Subcutaneous preadipocyte (primary cell): ENCODE measurements around the gene POMP. TPM values are rescaled to one million over a fixed set of nuclear protein-coding genes. Genes with fewer than 3 reads are reported as not detected.

Experiments used
- small RNA-seq: library from RNA; depleted of rRNA; stranded (forward); fragments of <200 nt; gene quantifications from one replicate; pipeline ENCODE3, GENCODE V24; 2012
- total RNA-seq: library from RNA; depleted of rRNA; stranded (reverse); fragments of >200 nt; gene quantifications from 2 replicates; pipeline ENCODE4 v1.2.3, GENCODE V29; 2012

Gene POMP
- 64.5 and 78.3 TPM in 2 replicates for total RNA-seq

GRCh38 chr13:28658796-28659620 is at the start of gene POMP:
Gene POMP (plus strand): TSS chr13:28659130. CDS start chr13:28659185, 55 bp downstream.

GRCh38 chr13:28718543-28719226 is 59.8 kb downstream of the POMP start, which contains the start of gene SLC46A3:
Gene SLC46A3 (minus strand): TSS chr13:28718970. CDS start chr13:28717998, 972 bp downstream.

Small RNA genes within 50 kb of the gene (small RNA-seq; reads per million reads assigned to genes)
- not detected for gene RF00019
- gene RNU6-53P: not detected

Other genes with a start within 250 kb of the POMP start
- under 0.01 and 0.20 TPM in 2 replicates for gene FLT1, start 164.0 kb upstream of the POMP start, total RNA-seq
- gene SLC46A3, start 59.8 kb downstream of the POMP start, total RNA-seq: 0.73 and 0.98 TPM in 2 replicates
- gene MTUS2, start 161.2 kb downstream of the POMP start, total RNA-seq: under 0.01 TPM in 2 replicates